WTC11 (cell line): ENCODE data around the gene CMTM7. TPM values are rescaled to one million over a fixed set of nuclear protein-coding genes. Genes with fewer than 3 reads are reported as not detected.

ENCODE experiments used
- ATAC-seq: fragments of 200-7000 bp; cut with Tn5 transposase; 2 replicates; pipeline ENCODE4 v1.10.0; 2021; ENCODE audit warnings: mild to moderate bottlenecking, moderate library complexity
- CTCF ChIA-PET: fragments of 300-600 bp; sonication (Branson Sonifier 250); formaldehyde crosslinking; loops from one replicate; lab custom pipeline; 2021; ENCODE audit warnings: antibody characterized with exemption; lab: Charles Lee
- POLR2A ChIA-PET: fragments of 350-600 bp; sonication (Branson Sonifier 250); formaldehyde crosslinking; loops from one replicate; lab custom pipeline; 2021; ENCODE audit warnings: antibody characterized with exemption; lab: Charles Lee
- DNase-seq: peaks from one replicate; pipeline ENCODE4 v3.0.0; 2021; ENCODE audit warnings: low spot score
- H3K27ac Mint-ChIP-seq: 2 replicates; pipeline ENCODE4 v1.8.0; 2021; ENCODE audit warnings: mixed read lengths
- H3K27me3 Mint-ChIP-seq: 2 replicates; pipeline ENCODE4 v1.8.0; 2021; ENCODE audit warnings: low read depth, mild to moderate bottlenecking, moderate library complexity, mixed read lengths
- H3K36me3 Mint-ChIP-seq: 2 replicates; pipeline ENCODE4 v1.8.0; 2021; ENCODE audit warnings: mixed read lengths
- H3K4me1 Mint-ChIP-seq: 2 replicates; pipeline ENCODE4 v1.8.0; 2022; ENCODE audit warnings: mixed read lengths
- H3K4me3 Mint-ChIP-seq: 2 replicates; pipeline ENCODE4 v1.8.0; 2021; ENCODE audit warnings: mild to moderate bottlenecking, moderate library complexity, mixed read lengths
- H3K9me3 Mint-ChIP-seq: 2 replicates; pipeline ENCODE4 v1.8.0; 2021; ENCODE audit warnings: mixed read lengths
- AR ChIP-seq: fragments of 250-450 bp; sonication (Bioruptor Pico); IDR thresholded peaks from 2 replicates; pipeline ENCODE4 v1.9.0; 2021; ENCODE audit warnings: mild to moderate bottlenecking
- ATF3 ChIP-seq: sonication (generic); formaldehyde crosslinking; conservative IDR thresholded peaks from 2 replicates; pipeline ENCODE4 v1.8.1; 2022; ENCODE audit warnings: mild to moderate bottlenecking, missing genetic modification reagents
- ATF6 ChIP-seq: sonication (generic); formaldehyde crosslinking; IDR thresholded peaks from 2 replicates; pipeline ENCODE4 v1.8.1; 2023; ENCODE audit warnings: mild to moderate bottlenecking, missing genetic modification reagents
- E2F4 ChIP-seq: sonication (generic); formaldehyde crosslinking; IDR thresholded peaks from 2 replicates; pipeline ENCODE4 v1.8.1; 2022; ENCODE audit warnings: low read depth, mild to moderate bottlenecking, moderate library complexity, missing genetic modification reagents, borderline replicate concordance
- EMX1 ChIP-seq: fragments of 250-450 bp; sonication (Bioruptor Pico); IDR thresholded peaks from 2 replicates; pipeline ENCODE4 v1.8.0; 2021; ENCODE audit warnings: mild to moderate bottlenecking
- ESRRA ChIP-seq: sonication (generic); formaldehyde crosslinking; IDR thresholded peaks from 2 replicates; pipeline ENCODE4 v1.8.1; 2022; ENCODE audit warnings: mild to moderate bottlenecking, missing genetic modification reagents, borderline replicate concordance
- GABPB1 ChIP-seq: sonication (generic); formaldehyde crosslinking; IDR thresholded peaks from 2 replicates; pipeline ENCODE4 v1.8.1; 2023; ENCODE audit warnings: mild to moderate bottlenecking, missing genetic modification reagents
- GRHL2 ChIP-seq: fragments of 250-450 bp; sonication (Bioruptor Pico); IDR thresholded peaks from 2 replicates; pipeline ENCODE4 v1.8.0; 2022; ENCODE audit warnings: mild to moderate bottlenecking, moderate library complexity; ENCODE audit not compliant: insufficient replicate concordance, severe bottlenecking
- GTF2I ChIP-seq: fragments of 250-450 bp; sonication (Bioruptor Pico); conservative IDR thresholded peaks from 2 replicates; pipeline ENCODE4 v1.4.0; 2021; ENCODE audit warnings: mild to moderate bottlenecking
- MAX ChIP-seq: sonication (generic); formaldehyde crosslinking; IDR thresholded peaks from 2 replicates; pipeline ENCODE4 v1.8.0; 2022; ENCODE audit warnings: mild to moderate bottlenecking, missing genetic modification reagents
- NFYB ChIP-seq: sonication (generic); formaldehyde crosslinking; conservative IDR thresholded peaks from 2 replicates; pipeline ENCODE4 v1.8.0; 2022; ENCODE audit warnings: low read depth, missing genetic modification reagents
- SOX15 ChIP-seq: fragments of 250-450 bp; sonication (Bioruptor Pico); IDR thresholded peaks from 2 replicates; pipeline ENCODE4 v1.9.0; 2021; ENCODE audit warnings: mild to moderate bottlenecking
- ZNF423 ChIP-seq: fragments of 250-450 bp; sonication (Bioruptor Pico); IDR thresholded peaks from 2 replicates; pipeline ENCODE4 v2.1.2; 2022; ENCODE audit warnings: mild to moderate bottlenecking, moderate library complexity
- ZNF512 ChIP-seq: sonication (generic); formaldehyde crosslinking; IDR thresholded peaks from 2 replicates; pipeline ENCODE4 v1.8.1; 2022; ENCODE audit warnings: missing genetic modification reagents, borderline replicate concordance
- ZNF671 ChIP-seq: fragments of 250-450 bp; sonication (Bioruptor Pico); IDR thresholded peaks from 2 replicates; pipeline ENCODE4 v1.8.0; 2021; ENCODE audit warnings: mild to moderate bottlenecking
- total RNA-seq: library from RNA; stranded (reverse); gene quantifications from 3 replicates; pipeline ENCODE4 v1.2.3, GENCODE V29; 2021
- TF ChIP-seq, protein P1 (sequence below): sonication (generic); formaldehyde crosslinking; IDR thresholded peaks from 2 replicates; pipeline ENCODE4 v1.8.1; 2023; ENCODE audit warnings: mild to moderate bottlenecking, moderate library complexity, missing genetic modification reagents
- TF ChIP-seq, protein P2 (sequence below): sonication (generic); formaldehyde crosslinking; IDR thresholded peaks from 2 replicates; pipeline ENCODE4 v1.8.0; 2022; ENCODE audit warnings: missing genetic modification reagents

Gene CMTM7
- total RNA-seq, 1 experiment from 2014 or later = 23.4 TPM

GRCh38 chr3:32432045-32432710 lies 40.5 kb downstream of the CMTM7 start:
- Mint-ChIP-seq H3K27me3 (no peaks in the 10 kb centered on the region), H3K4me1 (peaks cover 11% of the 10 kb centered on the region; the same call in 1 of the 2 replicates), H3K4me3 (no peak overlapping the region), H3K9me3 (no peaks in the 10 kb centered on the region), H3K27ac (no peak overlapping the region), H3K36me3 (no peaks in the 10 kb centered on the region)
- ATAC-seq (no peak), DNase-seq (no peak)
- POLR2A ChIA-PET = interaction anchor here (1.2 kb wide), 1 partner anchor 12 kb away, joined by 3 read pairs; no protein-coding TSS in a partner anchor
- CTCF ChIA-PET = interaction anchor here (0.8 to 3.3 kb wide), 2 partner anchors 17 to 36 kb away, joined by 3 to 8 read pairs; no protein-coding TSS in a partner anchor
- TF ChIP-seq ZNF423 (no peak), MAX (CRISPR knock-in tag) (no peak), GRHL2 (CRISPR knock-in tag) (no peak), ZNF512 (CRISPR knock-in tag) (no peak), GTF2I (CRISPR knock-in tag) (no peak), SOX15 (no peak), E2F4 (CRISPR knock-in tag) (no peak), ATF6 (CRISPR knock-in tag) (no peak), EMX1 (CRISPR knock-in tag) (no peak), GABPB1 (CRISPR knock-in tag) (no peak), ESRRA (CRISPR knock-in tag) (no peak), AR (CRISPR knock-in tag) (no peak)

GRCh38 chr3:32432711-32433530 lies 41.3 kb downstream of the CMTM7 start:
- no peaks in the 10 kb centered on the region for H3K36me3 Mint-ChIP-seq
- TF ChIP-seq ZNF671 (CRISPR knock-in tag) = no peak
- TF ChIP-seq, protein P1, sequence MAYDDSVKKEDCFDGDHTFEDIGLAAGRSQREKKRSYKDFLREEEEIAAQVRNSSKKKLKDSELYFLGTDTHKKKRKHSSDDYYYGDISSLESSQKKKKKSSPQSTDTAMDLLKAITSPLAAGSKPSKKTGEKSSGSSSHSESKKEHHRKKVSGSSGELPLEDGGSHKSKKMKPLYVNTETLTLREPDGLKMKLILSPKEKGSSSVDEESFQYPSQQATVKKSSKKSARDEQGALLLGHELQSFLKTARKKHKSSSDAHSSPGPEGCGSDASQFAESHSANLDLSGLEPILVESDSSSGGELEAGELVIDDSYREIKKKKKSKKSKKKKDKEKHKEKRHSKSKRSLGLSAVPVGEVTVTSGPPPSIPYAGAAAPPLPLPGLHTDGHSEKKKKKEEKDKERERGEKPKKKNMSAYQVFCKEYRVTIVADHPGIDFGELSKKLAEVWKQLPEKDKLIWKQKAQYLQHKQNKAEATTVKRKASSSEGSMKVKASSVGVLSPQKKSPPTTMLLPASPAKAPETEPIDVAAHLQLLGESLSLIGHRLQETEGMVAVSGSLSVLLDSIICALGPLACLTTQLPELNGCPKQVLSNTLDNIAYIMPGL (CRISPR knock-in tag) = no peak
- no peak for TF ChIP-seq NFYB
- no peak for TF ChIP-seq ATF3 (CRISPR knock-in tag)
- TF ChIP-seq, protein P2, sequence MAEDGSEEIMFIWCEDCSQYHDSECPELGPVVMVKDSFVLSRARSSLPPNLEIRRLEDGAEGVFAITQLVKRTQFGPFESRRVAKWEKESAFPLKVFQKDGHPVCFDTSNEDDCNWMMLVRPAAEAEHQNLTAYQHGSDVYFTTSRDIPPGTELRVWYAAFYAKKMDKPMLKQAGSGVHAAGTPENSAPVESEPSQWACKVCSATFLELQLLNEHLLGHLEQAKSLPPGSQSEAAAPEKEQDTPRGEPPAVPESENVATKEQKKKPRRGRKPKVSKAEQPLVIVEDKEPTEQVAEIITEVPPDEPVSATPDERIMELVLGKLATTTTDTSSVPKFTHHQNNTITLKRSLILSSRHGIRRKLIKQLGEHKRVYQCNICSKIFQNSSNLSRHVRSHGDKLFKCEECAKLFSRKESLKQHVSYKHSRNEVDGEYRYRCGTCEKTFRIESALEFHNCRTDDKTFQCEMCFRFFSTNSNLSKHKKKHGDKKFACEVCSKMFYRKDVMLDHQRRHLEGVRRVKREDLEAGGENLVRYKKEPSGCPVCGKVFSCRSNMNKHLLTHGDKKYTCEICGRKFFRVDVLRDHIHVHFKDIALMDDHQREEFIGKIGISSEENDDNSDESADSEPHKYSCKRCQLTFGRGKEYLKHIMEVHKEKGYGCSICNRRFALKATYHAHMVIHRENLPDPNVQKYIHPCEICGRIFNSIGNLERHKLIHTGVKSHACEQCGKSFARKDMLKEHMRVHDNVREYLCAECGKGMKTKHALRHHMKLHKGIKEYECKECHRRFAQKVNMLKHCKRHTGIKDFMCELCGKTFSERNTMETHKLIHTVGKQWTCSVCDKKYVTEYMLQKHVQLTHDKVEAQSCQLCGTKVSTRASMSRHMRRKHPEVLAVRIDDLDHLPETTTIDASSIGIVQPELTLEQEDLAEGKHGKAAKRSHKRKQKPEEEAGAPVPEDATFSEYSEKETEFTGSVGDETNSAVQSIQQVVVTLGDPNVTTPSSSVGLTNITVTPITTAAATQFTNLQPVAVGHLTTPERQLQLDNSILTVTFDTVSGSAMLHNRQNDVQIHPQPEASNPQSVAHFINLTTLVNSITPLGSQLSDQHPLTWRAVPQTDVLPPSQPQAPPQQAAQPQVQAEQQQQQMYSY = no peak

More at GRCh38 chr3:32432711-32433530, 41.3 kb downstream of the CMTM7 start:
- DNase-seq (no peak), ATAC-seq (no peak)
- H3K27ac Mint-ChIP-seq = no peak overlapping the region; the same call in 1 of the 2 replicates
- H3K4me1 Mint-ChIP-seq = peaks cover 11% of the 10 kb centered on the region; the same call in 1 of the 2 replicates
- H3K4me3 Mint-ChIP-seq = no peak overlapping the region
- CTCF ChIA-PET = interaction anchor here (0.8 to 3.3 kb wide), 2 partner anchors 18 to 35 kb away, joined by 3 to 8 read pairs; no protein-coding TSS in a partner anchor
- H3K27me3 Mint-ChIP-seq = no peaks in the 10 kb centered on the region
- H3K9me3 Mint-ChIP-seq = no peaks in the 10 kb centered on the region
- POLR2A ChIA-PET = interaction anchor here (1.2 kb wide), 1 partner anchor 13 kb away, joined by 3 read pairs; no protein-coding TSS in a partner anchor
